IMR-90 (cell line): ENCODE results near the gene NFATC3. TPM values are rescaled to one million over a fixed set of nuclear protein-coding genes. Genes with fewer than 3 reads are reported as not detected.
"Not testable (repeated sequence)": the region's sequence is repeated elsewhere in the genome, so short reads cannot be mapped to it uniquely, and the experiment has no call there.

Experiments used
- ATAC-seq: fragments of 200-7000 bp; cut with Tn5 transposase; 2 replicates; pipeline ENCODE4 v1.9.1; 2020; ENCODE audit warnings: low read depth, mild to moderate bottlenecking, moderate library complexity
- BruUV-seq: library from RNA; stranded (reverse); fragments of 400-500 nt; replicated peaks from 2 replicates; lab custom pipeline; 2021; lab: Mats Ljungman, UMichigan
- CTCF ChIA-PET: fragments of 300-600 bp; formaldehyde crosslinking; extraction: SDS; loops from one replicate; lab custom pipeline; 2021; ENCODE audit warnings: antibody characterized with exemption; lab: Yijun Ruan, JAX
- POLR2A ChIA-PET: fragments of 300-600 bp; sonication (Branson Sonifier 250); formaldehyde crosslinking; loops from one replicate; lab custom pipeline; 2022; ENCODE audit warnings: antibody characterized with exemption; ENCODE audit not compliant: unreplicated experiment; lab: Charles Lee
- DNase-seq: peaks from one replicate; pipeline ENCODE4 v3.0.0; 2013
- H2AFZ ChIP-seq: replicated peaks from 2 replicates; pipeline ENCODE3; 2013; ENCODE audit warnings: low read length, mild to moderate bottlenecking; ENCODE audit not compliant: poor library complexity
- H2AK5ac ChIP-seq: 2 replicates; pipeline ENCODE4 v1.6.1; 2013; ENCODE audit warnings: low read depth, low read length, inconsistent platforms
- H2AK9ac ChIP-seq: replicated peaks from 2 replicates; pipeline ENCODE3; 2013; ENCODE audit warnings: mild to moderate bottlenecking, low read depth, low read length, moderate library complexity; ENCODE audit not compliant: poor library complexity
- H2BK120ac ChIP-seq: 2 replicates; pipeline ENCODE4 v1.6.1; 2013; ENCODE audit warnings: low read depth, low read length, inconsistent platforms
- H2BK15ac ChIP-seq: 3 replicates; pipeline ENCODE4 v1.6.1; 2013; ENCODE audit warnings: low read depth, low read length, inconsistent platforms
- H2BK20ac ChIP-seq: 2 replicates; pipeline ENCODE4 v1.6.1; 2013; ENCODE audit warnings: low read depth, mild to moderate bottlenecking, inconsistent platforms, low read length, moderate library complexity
- H2BK5ac ChIP-seq: 2 replicates; pipeline ENCODE4 v1.6.1; 2013; ENCODE audit warnings: mild to moderate bottlenecking, low read depth, low read length, inconsistent platforms; ENCODE audit not compliant: poor library complexity, severe bottlenecking
- H3K14ac ChIP-seq: replicated peaks from 2 replicates; pipeline ENCODE4 v1.6.1; 2013; ENCODE audit warnings: low read depth, low read length, inconsistent platforms
- H3K18ac ChIP-seq: 2 replicates; pipeline ENCODE4 v1.6.1; 2013; ENCODE audit warnings: low read depth, low read length, control low read depth
- H3K23ac ChIP-seq: 2 replicates; pipeline ENCODE4 v1.6.1; 2013; ENCODE audit warnings: low read depth, low read length, inconsistent platforms
- H3K27ac ChIP-seq: 2 replicates; pipeline ENCODE4 v1.5.1; 2013; ENCODE audit warnings: mild to moderate bottlenecking, control low read depth, low read length; ENCODE audit not compliant: insufficient read depth
- H3K27me3 ChIP-seq: 2 replicates; pipeline ENCODE4 v1.6.1; 2013; ENCODE audit warnings: low read length; ENCODE audit not compliant: control insufficient read depth, insufficient read depth
- H3K36me3 ChIP-seq: 2 replicates; pipeline ENCODE4 v1.6.1; 2013; ENCODE audit warnings: low read length, mixed read lengths; ENCODE audit not compliant: control insufficient read depth, insufficient read depth
- H3K4ac ChIP-seq: 2 replicates; pipeline ENCODE4 v1.6.1; 2013; ENCODE audit warnings: low read depth, low read length, inconsistent platforms
- H3K4me1 ChIP-seq: 2 replicates; pipeline ENCODE4 v1.6.1; 2013; ENCODE audit warnings: low read length, mixed read lengths; ENCODE audit not compliant: control insufficient read depth, insufficient read depth
- H3K4me2 ChIP-seq: 2 replicates; pipeline ENCODE4 v1.6.1; 2013; ENCODE audit warnings: low read depth, mild to moderate bottlenecking, control low read depth, low read length, moderate library complexity
- H3K4me3 ChIP-seq: 2 replicates; pipeline ENCODE4 v1.5.1; 2013; ENCODE audit warnings: low read depth, mild to moderate bottlenecking, control low read depth, low read length, moderate library complexity; ENCODE audit not compliant: insufficient read depth
- H3K56ac ChIP-seq: 2 replicates; pipeline ENCODE4 v1.6.1; 2013; ENCODE audit warnings: low read length, inconsistent platforms; ENCODE audit not compliant: insufficient read depth; ENCODE audit errors: extremely low read depth
- H3K79me1 ChIP-seq, 2 experiments: 2 replicates each; pipeline ENCODE4 v1.6.1; 2013; ENCODE audit warnings: low read length in 2 of 2, inconsistent platforms in 1 of 2, low read depth in 1 of 2
- H3K9ac ChIP-seq: 2 replicates; pipeline ENCODE4 v1.6.1; 2013; ENCODE audit warnings: low read depth, low read length, control low read depth
- H3K9me1 ChIP-seq: 2 replicates; pipeline ENCODE4 v1.6.1; 2013; ENCODE audit warnings: low read length, inconsistent platforms; ENCODE audit not compliant: insufficient read depth
- H3K9me3 ChIP-seq: 2 replicates; pipeline ENCODE4 v1.6.1; 2013; ENCODE audit warnings: low read length; ENCODE audit not compliant: control insufficient read depth, insufficient read depth
- H4K20me1 ChIP-seq: 2 replicates; pipeline ENCODE4 v1.6.1; 2013; ENCODE audit warnings: low read length, inconsistent platforms; ENCODE audit not compliant: insufficient read depth
- H4K5ac ChIP-seq: 2 replicates; pipeline ENCODE4 v1.6.1; 2013; ENCODE audit warnings: mild to moderate bottlenecking, low read depth, low read length, control low read depth
- H4K8ac ChIP-seq, 2 experiments: 2 replicates each; pipeline ENCODE4 v1.6.1; 2013; ENCODE audit warnings: low read depth in 2 of 2, low read length in 2 of 2, control low read depth in 1 of 2, inconsistent platforms in 1 of 2
- H4K91ac ChIP-seq: 2 replicates; pipeline ENCODE4 v1.6.1; 2013; ENCODE audit warnings: low read depth, low read length, inconsistent platforms; ENCODE audit not compliant: insufficient read depth
- CEBPB ChIP-seq: IDR thresholded peaks from 2 replicates; pipeline ENCODE4 v1.6.1; 2012; ENCODE audit warnings: low read depth, low read length, improper control_type of control experiment
- WGBS, 2 experiments: methylation state at CpG; one replicate each; pipeline versions ENCODE4 v1.1.5 to v1.1.7; 2013; ENCODE audit warnings: missing lambda C conversion rate in 2 of 2; ENCODE audit not compliant: insufficient read length in 1 of 2; ENCODE audit errors: extremely low coverage in 2 of 2; 5-methylcytosine and 5-hydroxymethylcytosine counted together
- dilution Hi-C: fragments of 300-500 bp; cut with HindIII; formaldehyde crosslinking; loops from one replicate; pipeline ENCODE4 v1.14.3; 2018; ENCODE audit warnings: low sequenced_read_pairs; ENCODE audit not compliant: unreplicated experiment
- in situ Hi-C: fragments of 300-500 bp; cut with MboI; formaldehyde crosslinking; loops from 3 replicates; pipeline ENCODE4 v1.14.3; 2019; ENCODE audit warnings: low sequenced_read_pairs, inconsistent platforms, mixed read lengths
- intact Hi-C: fragments of 100-400 bp; cut with micrococcal nuclease; formaldehyde crosslinking; loops from 2 replicates; pipeline ENCODE4 v1.10.0; 2022
- polyA plus RNA-seq, 3 experiments: library from polyadenylated mRNA; depleted of rRNA; stranded (reverse); fragments of >200 nt; gene quantifications; 2 replicates each; pipeline ENCODE4 v1.2.3, GENCODE V29; 2012; ENCODE audit warnings: low replicate concordance in 1 of 3
- total RNA-seq: library from RNA; depleted of rRNA; stranded (reverse); fragments of >200 nt; gene quantifications from 2 replicates; pipeline ENCODE4 v1.2.3, GENCODE V29; 2012

Gene NFATC3
- total and polyA plus RNA-seq, 2 of the 4 experiments (the other 2 are of a cell fraction) = 6.3 to 21.5 TPM

DNA sequence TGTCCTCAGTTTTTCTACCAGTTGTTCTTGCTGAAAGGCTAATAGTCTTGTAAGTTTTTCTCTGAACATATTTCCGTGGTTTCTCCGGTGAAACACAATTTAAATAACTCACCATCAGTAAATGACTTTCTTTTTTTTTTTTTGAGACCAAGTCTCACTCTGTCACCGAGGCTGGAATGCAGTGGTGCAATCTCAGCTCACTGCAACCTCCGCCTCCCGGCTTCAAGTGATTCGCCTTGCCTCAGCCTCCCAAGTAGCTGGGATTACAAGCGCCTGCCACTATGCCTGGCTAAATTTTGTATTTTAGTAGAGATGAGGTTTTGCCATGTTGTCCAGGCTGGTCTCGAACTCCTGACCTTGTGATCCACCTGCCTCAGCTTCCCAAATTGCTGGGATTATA is 29.8 kb downstream of the NFATC3 start:
- H3K18ac ChIP-seq, H3K27ac ChIP-seq, in situ Hi-C loops, H3K9me3 ChIP-seq, H3K27me3 ChIP-seq, POLR2A ChIA-PET, H2AK9ac ChIP-seq, H4K91ac ChIP-seq, H2BK120ac ChIP-seq, H3K4ac ChIP-seq, H3K9me1 ChIP-seq, H2AFZ ChIP-seq, H3K14ac ChIP-seq, H2BK20ac ChIP-seq, BruUV-seq, H2AK5ac ChIP-seq, H3K36me3 ChIP-seq, H3K56ac ChIP-seq, H3K9ac ChIP-seq, intact Hi-C loops, CTCF ChIA-PET, H3K4me1 ChIP-seq, H4K5ac ChIP-seq, H4K8ac ChIP-seq, H2BK5ac ChIP-seq, H3K4me2 ChIP-seq, H2BK15ac ChIP-seq, H3K4me3 ChIP-seq, ATAC-seq, H3K23ac ChIP-seq, dilution Hi-C loops: not testable (repeated sequence)
- TF ChIP-seq CEBPB = peak; percentile 45; the same call in 1 of the 2 replicates
- peaks cover 22 to 59% of the 10 kb centered on the region in 2 experiments for H3K79me1 ChIP-seq
- DNase-seq = peak; percentile 10
- peaks cover 17% of the 10 kb centered on the region for H4K20me1 ChIP-seq
- 70% methylated on average over 2 of the region's 8 CpGs; no CpG with 5 or more reads in 1 of the 2 experiments for WGBS, 2 experiments
